BJ (cell line): ENCODE measurements around the gene HMGA1. TPM values are rescaled to one million over a fixed set of nuclear protein-coding genes. Genes with fewer than 3 reads are reported as not detected.

Experiments used
- CTCF ChIA-PET: fragments of 350-600 bp; formaldehyde crosslinking; extraction: SDS; loops from one replicate; lab custom pipeline; 2021; ENCODE audit warnings: antibody characterized with exemption, inconsistent platforms; lab: Yijun Ruan, JAX
- POLR2A ChIA-PET: fragments of 300-600 bp; sonication (Branson Sonifier 250); formaldehyde crosslinking; extraction: SDS; loops from one replicate; lab custom pipeline; 2021; ENCODE audit warnings: antibody characterized with exemption; lab: Charles Lee
- DNase-seq: peaks from one replicate; pipeline ENCODE4 v3.0.0-alpha.2; 2011; ENCODE audit warnings: low read depth
- H3K27me3 ChIP-seq: 2 replicates; pipeline ENCODE4 v1.6.0; 2011; ENCODE audit warnings: low read length; ENCODE audit not compliant: control insufficient read depth, insufficient read depth
- H3K36me3 ChIP-seq: 2 replicates; pipeline ENCODE4 v1.5.1; 2011; ENCODE audit warnings: low read length; ENCODE audit not compliant: control insufficient read depth, insufficient read depth
- H3K4me3 ChIP-seq: 2 replicates; pipeline ENCODE4 v1.5.1; 2011; ENCODE audit warnings: low read depth, mild to moderate bottlenecking, control low read depth, low read length
- polyA plus RNA-seq: library from polyadenylated mRNA; depleted of rRNA; stranded (reverse); fragments of >200 nt; gene quantifications from 2 replicates; pipeline ENCODE4 v1.2.3, GENCODE V29; 2011
- TF ChIP-seq, protein P1 (sequence below): IDR thresholded peaks from 2 replicates; pipeline ENCODE4 v1.5.1; 2011; ENCODE audit warnings: low read depth, mild to moderate bottlenecking, control low read depth, inconsistent platforms, low read length, moderate library complexity; ENCODE audit not compliant: insufficient read depth

HMGA1 gene
- polyA plus RNA-seq, 1 experiment: 168 TPM

DNA sequence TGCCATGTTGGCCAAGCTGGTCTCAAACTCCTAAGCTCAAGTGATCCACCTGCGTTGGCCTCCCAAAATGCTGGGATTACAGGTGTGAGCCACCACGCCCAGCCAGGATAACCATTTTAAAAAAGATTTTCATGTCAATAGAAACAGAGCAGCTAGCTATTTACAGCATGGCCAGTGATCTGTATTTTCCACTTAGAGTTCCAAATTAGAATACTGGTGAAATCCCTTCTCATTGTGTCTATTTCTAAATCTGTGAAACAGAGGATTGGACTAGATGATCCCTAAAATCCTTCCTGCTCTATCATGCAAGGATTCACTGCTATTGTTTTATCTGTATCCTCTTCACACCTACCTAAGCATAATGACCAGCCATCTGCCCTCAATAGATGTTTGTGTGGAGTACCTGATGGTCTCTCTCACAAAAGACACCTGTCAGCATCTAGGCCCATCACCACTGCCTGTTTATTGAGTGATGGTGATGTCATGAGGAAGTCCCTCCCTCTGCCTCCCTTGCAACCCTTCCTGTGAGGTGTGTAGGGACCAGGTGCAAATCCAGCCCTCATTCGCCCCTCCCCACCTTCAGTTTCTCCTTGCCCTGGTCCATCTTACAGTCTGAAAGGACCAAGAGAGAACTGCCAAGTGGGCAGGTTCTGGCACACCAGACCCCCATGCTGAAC lies 38.6 kb downstream of the HMGA1 start:
- no peak for DNase-seq
- ChIA-PET CTCF (interaction anchor here (0.6 kb wide), 1 partner anchor 78 kb away, joined by 3 read pairs; no protein-coding TSS in a partner anchor), POLR2A (no interaction called here)
- peaks cover 4% of the 10 kb centered on the region for H3K36me3 ChIP-seq
- TF ChIP-seq, protein P1, sequence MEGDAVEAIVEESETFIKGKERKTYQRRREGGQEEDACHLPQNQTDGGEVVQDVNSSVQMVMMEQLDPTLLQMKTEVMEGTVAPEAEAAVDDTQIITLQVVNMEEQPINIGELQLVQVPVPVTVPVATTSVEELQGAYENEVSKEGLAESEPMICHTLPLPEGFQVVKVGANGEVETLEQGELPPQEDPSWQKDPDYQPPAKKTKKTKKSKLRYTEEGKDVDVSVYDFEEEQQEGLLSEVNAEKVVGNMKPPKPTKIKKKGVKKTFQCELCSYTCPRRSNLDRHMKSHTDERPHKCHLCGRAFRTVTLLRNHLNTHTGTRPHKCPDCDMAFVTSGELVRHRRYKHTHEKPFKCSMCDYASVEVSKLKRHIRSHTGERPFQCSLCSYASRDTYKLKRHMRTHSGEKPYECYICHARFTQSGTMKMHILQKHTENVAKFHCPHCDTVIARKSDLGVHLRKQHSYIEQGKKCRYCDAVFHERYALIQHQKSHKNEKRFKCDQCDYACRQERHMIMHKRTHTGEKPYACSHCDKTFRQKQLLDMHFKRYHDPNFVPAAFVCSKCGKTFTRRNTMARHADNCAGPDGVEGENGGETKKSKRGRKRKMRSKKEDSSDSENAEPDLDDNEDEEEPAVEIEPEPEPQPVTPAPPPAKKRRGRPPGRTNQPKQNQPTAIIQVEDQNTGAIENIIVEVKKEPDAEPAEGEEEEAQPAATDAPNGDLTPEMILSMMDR: no peak
- H3K4me3 ChIP-seq: no peak overlapping the region
- no peaks in the 10 kb centered on the region for H3K27me3 ChIP-seq

DNA sequence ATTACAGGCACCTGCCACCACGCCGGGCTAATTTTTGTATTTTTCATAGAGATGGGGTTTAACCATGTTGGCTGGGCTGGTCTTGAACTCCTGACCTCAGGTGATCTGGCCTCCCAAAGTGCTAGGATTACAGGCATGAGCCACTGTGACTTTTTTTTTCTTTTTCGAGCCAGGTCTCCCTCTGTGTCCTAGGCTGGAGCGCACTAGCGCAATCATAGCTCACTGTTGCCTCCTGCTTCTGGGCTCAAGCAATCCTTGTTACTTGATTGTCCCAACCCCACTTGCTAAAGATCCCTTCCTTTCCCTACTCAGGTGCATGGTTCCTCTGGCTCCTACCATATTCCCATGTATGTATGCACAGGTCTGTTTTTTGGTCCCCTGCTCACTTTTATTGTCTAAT lies 39.5 kb downstream of the HMGA1 start:
- no peak for DNase-seq
- no peaks in the 10 kb centered on the region for H3K27me3 ChIP-seq
- peaks cover 4% of the 10 kb centered on the region for H3K36me3 ChIP-seq
- CTCF ChIA-PET: interaction anchor here (1.3 to 1.5 kb wide), 2 partner anchors 80 to 117 kb away, joined by 4 to 5 read pairs; no protein-coding TSS in a partner anchor
- H3K4me3 ChIP-seq: no peak overlapping the region
- POLR2A ChIA-PET: no interaction called here
- TF ChIP-seq, protein P1: no peak

DNA sequence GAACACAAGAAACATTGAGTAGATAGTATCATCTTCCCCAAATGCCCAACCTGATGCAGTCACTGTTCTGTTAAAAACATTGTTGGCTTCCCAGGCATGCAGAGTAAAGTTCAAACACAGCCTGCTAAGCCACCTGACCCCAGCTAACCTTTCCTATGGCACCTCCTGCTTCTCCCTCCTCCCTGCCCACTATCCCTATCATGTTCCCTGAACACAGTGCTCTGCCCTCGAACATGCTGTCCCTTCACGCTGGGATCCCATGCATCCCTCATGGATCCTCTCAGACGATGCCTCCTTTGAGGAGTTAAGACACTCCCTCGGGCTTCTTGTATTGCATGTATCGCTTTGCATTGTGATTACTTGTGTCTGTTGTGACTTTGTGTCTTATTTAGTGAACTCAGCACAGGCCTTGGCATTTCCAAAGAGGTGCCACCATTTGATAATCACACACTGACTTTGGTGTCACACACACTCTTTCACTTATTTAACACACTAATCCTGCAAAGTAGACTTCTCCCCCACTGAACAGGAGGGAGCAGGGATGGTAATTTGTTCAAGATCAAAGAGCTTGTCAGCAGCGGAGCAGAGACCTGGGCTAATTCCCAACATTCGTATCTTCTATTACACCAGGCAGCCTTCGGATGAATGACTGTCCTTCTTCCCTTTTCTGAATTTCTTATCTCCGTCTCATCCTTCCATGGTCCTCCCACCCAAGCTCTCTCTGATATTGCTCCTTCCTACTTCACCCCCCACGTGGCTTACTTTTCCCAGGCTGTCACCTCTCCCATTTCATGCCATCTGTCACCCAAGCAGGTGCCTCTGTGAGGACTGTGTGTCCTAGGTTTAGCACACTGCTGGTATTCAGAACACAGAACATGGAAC lies 40.4 kb downstream of the HMGA1 start:
- no peak for DNase-seq
- TF ChIP-seq, protein P1: no peak
- POLR2A ChIA-PET: no interaction called here
- Histone ChIP-seq H3K36me3 (peaks cover 4% of the 10 kb centered on the region), H3K27me3 (no peaks in the 10 kb centered on the region), H3K4me3 (no peak overlapping the region)
- CTCF ChIA-PET: interaction anchor here (1.3 to 3.0 kb wide), 3 partner anchors 28 to 116 kb away, joined by 4 to 6 read pairs (median 5); partner anchors contain the start of gene SMIM29

DNA sequence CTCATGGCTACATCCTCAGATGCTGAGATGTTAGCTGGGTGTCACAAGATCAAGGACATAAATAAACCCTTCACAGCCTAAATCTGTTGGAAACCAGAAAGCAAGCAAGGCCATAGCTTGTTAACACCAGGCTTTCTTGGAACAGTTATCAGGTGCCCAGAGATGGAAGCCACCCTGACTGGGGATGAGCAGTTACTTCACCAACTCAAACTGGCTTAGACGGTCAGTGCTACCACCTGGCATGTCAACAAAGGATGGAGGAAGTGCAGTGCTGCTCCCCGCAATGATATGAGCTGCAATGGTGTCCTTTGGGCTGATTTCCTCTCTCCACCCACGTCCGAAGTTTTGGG lies 41.1 kb downstream of the HMGA1 start:
- POLR2A ChIA-PET: no interaction called here
- Histone ChIP-seq H3K4me3 (no peak overlapping the region), H3K27me3 (no peaks in the 10 kb centered on the region), H3K36me3 (peaks cover 4% of the 10 kb centered on the region)
- TF ChIP-seq, protein P1: no peak
- no peak for DNase-seq
- CTCF ChIA-PET: interaction anchor here (1.3 to 3.0 kb wide), 2 partner anchors 29 to 82 kb away, joined by 4 to 6 read pairs; partner anchors contain the start of gene SMIM29

DNA sequence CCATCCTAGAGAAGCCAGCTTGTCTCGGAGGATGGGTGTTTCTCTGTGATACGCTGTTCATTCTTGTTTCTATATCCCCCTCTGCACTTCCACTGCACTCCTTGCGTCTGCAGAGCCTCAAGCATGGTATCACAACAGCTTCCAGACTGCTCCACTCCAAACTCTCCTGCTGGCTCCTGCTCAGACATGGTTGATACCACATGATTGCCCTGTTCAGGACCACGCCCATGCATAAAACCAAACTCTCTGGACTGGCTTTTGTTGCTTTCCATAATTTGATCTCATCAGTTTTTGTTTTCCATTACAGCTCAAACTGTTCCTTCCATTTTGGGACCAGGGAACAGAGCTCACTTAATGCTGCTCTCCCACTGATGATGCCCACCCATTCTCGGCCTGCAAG lies 42.2 kb downstream of the HMGA1 start:
- Histone ChIP-seq H3K4me3 (no peak overlapping the region), H3K36me3 (peaks cover 4% of the 10 kb centered on the region), H3K27me3 (no peaks in the 10 kb centered on the region)
- no peak for DNase-seq
- ChIA-PET POLR2A (no interaction called here), CTCF (interaction anchor here (3.0 kb wide), 1 partner anchor 30 kb away, joined by 6 read pairs; the partner anchor contains the start of gene SMIM29)
- TF ChIP-seq, protein P1: no peak
